Measurements from ENCODE around the gene ALK.

Gene ALK

GRCh38 chr2:29526587-29527586 is 394.5 kb downstream of the ALK start:
- no peak overlapping the region for H3K27ac ChIP-seq
- TF ChIP-seq CTCF (conservative IDR thresholded peaks at IDR 0.05) = no peak
- no peak for TF ChIP-seq ZFX (IDR thresholded peaks at IDR 0.05)

- TF ChIP-seq ZFX (IDR thresholded peaks at IDR 0.05) (no peak), CTCF (conservative IDR thresholded peaks at IDR 0.05) (no peak)
- no peak overlapping the region for H3K27ac ChIP-seq
These were observed 395.5 kb downstream of the ALK start for GRCh38 chr2:29525921-29526320.

GRCh38 chr2:29524652-29525051 is 396.7 kb downstream of the ALK start:
- no peak for TF ChIP-seq ZFX (IDR thresholded peaks at IDR 0.05)
- TF ChIP-seq CTCF (conservative IDR thresholded peaks at IDR 0.05) = no peak
- H3K27ac ChIP-seq = no peak overlapping the region

GRCh38 chr2:29522951-29523669 is 398.3 kb downstream of the ALK start:
- no peak for TF ChIP-seq ZFX (IDR thresholded peaks at IDR 0.05)
- no peak for TF ChIP-seq CTCF (conservative IDR thresholded peaks at IDR 0.05)
- H3K27ac ChIP-seq = no peak overlapping the region

GRCh38 chr2:29520001-29520400 is 401.4 kb downstream of the ALK start:
- TF ChIP-seq ZFX (IDR thresholded peaks at IDR 0.05) (no peak), CTCF (conservative IDR thresholded peaks at IDR 0.05) (no peak)
- no peak overlapping the region for H3K27ac ChIP-seq

GRCh38 chr2:29519338-29519925 is 402.0 kb downstream of the ALK start:
- no peak for TF ChIP-seq ZFX (IDR thresholded peaks at IDR 0.05)
- no peak for TF ChIP-seq CTCF (conservative IDR thresholded peaks at IDR 0.05)
- no peak overlapping the region for H3K27ac ChIP-seq
